Posterior vena cava (tissue), 2 donors: ENCODE results near the gene XPR1. TPM values are rescaled to one million over a fixed set of nuclear protein-coding genes. Genes with fewer than 3 reads are reported as not detected.

Source experiments
- DNase-seq: peaks from one replicate; pipeline ENCODE4 v3.0.0-alpha.2; 2020; ENCODE audit warnings: low spot score
- intact Hi-C, 2 donors: fragments of 100-400 bp; cut with DNase I; formaldehyde crosslinking; loops; one replicate each; pipeline versions ENCODE4 v1.14.1 to v1.14.2; 2022 to 2023
- total RNA-seq, 2 donors: library from RNA; stranded (reverse); fragmentation: NEBNext Ultra II Directional; extraction: Animal tissue kit (Norgen Biotek cat#: 25700); gene quantifications; one replicate each; pipeline ENCODE4 v1.2.1, GENCODE V29; 2021
- donor health status: DM: yes; HTN: yes; CAD: no.
- donor health status: DM: yes; HTN: yes; CAD: no.

The XPR1 gene
- total RNA-seq, 2 donors from 2014 or later: 14.9 to 38.3 TPM

DNA sequence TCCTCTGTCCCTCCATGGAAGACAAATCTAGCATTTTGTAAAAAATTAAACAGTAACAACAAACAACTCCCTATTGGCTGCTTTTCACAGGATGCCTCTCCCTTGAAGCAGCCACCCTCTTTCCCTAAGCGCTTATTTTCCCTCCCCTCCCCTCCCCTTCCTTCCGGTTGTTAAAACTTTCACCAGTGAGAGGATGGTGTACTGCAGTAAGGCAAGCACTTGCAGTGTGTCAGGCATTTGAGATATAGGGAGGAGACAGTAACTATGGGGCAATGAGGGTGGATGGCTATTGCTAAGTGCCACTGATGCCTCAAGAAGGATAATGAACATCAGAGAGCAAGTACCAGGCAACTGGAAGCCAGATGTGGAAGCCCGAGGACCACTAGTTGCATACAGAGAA, 261.8 kb downstream of the XPR1 start:
- DNase-seq: no peak
- intact Hi-C loops: loop anchor here in 1 of 2 donors (10.0 kb wide), 1 partner anchor 271 kb away; no protein-coding TSS in a partner anchor

DNA sequence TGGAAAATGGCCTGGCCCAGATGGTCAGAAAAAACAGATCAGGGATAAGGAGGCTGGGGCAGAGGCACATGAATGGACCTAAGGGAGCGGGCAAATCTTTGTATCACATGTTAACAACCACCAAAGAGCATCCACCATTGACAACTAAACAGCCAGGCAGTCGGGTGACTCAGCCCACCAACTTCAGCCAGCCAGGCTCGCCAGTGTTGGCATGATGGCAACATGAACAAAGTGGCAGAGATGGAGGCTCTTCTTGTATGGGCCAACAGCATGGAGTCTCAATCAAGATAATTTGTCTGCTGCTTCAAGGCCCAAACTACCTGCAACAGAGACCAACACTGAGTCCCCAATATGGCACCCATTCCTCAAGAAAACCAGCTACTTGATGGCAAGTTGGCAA, 264.3 kb downstream of the XPR1 start:
- DNase-seq: no peak
- intact Hi-C loops: loop anchor here in 1 of 2 donors (10.0 kb wide), 1 partner anchor 269 kb away; no protein-coding TSS in a partner anchor

DNA sequence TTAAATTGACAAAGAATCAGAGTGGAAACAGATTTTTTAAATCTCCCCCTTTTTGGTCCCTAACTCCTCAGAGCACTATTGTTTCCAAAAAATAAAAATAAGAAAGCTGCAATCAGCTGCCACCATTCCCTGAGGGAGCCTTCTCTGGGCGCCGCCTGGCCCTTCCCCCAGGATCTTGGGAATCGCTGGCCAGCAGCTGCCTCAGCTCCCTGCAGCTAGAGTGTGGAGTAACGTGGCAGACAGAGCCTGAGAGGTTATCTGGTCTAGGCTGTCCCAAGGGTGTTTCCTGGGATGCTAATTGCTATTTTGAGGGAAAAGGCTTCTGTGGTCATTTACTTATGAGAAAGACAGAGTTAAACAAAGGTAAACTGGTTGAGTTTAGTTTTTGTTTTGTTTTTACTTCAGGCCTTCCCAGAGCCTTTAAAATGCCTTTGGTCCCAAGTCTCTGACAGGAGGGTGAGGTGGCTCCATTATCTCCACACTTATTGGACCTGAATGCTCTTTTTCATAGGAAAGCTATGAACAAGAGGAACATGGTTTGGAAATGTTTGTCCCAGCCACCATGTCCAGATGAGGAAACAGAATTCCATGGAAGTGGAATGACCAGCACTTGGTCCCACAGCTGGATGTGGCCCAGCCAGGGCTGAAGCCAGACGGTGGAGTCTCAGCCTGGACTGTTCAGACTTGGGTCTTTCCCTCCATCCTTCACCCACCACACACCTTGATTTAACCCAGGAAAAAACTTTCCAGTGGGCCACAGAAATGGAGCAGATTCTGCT, 266.8 kb downstream of the XPR1 start:
- no peak for DNase-seq
- intact Hi-C loops: loop anchor here in 1 of 2 donors (10.0 kb wide), 1 partner anchor 266 kb away; no protein-coding TSS in a partner anchor

DNA sequence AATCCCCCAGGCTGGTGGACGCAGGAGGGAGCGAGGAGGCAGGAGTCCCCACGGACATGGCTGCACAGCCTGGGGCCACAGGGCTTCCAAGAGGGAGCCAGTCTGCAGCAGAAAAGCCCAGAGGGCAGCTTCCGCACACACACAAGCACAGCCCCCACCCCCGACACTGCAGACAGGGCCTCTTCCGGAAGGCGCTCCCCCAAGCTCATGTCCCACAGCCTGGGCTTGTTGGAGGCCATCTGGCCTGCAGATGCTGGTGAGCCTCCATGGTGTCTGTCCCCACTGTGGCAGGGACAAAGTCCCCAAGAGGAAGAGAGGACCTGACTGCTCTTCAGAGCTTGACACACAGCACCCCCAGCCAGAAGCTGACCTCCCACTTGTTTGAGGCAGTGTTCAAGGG, 267.4 kb downstream of the XPR1 start:
- intact Hi-C loops: loop anchor here in 1 of 2 donors (10.0 kb wide), 1 partner anchor 266 kb away; no protein-coding TSS in a partner anchor
- DNase-seq: no peak

DNA sequence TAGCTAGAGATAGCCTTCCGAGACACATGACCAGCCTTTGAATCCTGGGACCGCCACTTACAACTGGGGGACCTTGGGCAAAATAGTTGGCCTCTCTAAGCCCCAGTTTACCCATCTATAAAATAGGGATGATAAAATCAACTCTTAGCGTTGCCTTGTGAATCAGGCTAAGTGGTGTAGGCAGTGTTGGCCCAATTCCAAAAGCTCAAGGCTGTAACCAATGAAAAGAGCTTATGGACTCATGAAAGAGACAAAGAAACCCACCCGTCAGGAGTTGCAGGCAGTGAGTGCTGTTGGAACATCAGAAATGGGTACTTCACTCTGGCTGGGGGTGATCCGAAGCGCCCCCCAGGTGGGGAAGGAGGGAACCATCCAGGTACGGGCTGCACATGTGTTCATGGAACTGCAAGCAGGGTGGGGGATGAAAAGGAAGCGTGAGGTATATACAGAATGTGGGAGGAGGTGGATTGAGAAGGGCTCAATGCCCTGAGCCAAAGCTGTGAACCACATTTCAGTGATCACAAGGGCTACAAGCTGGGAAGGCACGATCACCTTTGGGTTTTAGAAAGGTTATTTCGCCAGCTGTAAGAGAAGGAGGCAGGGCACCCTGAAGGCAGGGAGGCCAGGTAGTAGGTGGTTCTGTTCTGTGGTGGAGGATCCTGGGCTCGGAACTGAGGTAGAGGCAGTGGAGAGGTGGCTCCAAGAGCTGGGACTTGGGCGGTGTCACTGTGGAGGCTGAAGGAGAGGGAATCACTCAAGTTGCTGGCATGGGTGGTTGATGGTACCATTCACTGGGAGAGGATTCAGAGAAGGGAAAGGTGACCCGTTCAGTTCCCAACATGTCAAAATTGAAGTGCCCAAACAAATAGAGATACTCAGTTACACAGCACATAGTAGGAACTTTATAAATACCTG, 269.5 kb downstream of the XPR1 start:
- no peak for DNase-seq
- intact Hi-C loops: no loop called here

DNA sequence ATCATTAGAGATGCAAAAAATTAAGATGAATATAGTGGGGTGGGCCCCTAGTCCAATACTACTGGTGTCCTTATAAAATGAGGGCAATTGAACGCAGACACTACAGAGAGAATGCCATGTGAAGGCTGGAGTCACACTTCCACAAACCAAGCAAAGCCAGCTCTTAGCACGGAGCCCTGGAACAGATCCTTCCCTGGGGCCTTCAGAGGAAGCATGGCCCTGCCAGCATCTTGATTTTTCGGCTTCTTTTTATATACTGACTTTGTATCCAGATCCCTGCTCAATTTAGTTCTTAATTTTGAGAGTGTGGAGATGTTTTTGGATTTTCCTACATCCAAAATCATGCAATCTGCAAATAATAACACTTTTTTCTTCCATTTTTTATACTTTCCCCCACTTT, 270.7 kb downstream of the XPR1 start:
- intact Hi-C loops: no loop called here
- no peak for DNase-seq

DNA sequence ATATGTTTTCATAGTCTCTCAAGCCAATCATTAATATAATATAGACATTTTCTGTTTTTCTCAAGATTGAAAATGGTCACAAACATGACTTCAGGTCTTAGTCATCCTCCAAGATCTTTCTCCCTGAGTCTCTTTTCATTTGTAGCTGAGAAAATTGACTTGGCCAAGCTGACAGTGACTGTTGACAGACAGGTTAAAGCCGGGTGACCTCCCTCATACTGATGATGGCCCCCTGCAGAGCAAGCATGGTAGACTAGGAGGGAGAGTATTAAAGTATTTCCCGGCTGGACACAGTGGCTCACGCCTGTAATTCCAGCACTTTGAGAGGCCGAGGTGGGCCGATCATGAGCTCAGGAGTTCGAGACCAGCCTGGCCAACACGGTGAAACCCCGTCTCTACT, 274.1 kb downstream of the XPR1 start:
- intact Hi-C loops: no loop called here
- no peak for DNase-seq

DNA sequence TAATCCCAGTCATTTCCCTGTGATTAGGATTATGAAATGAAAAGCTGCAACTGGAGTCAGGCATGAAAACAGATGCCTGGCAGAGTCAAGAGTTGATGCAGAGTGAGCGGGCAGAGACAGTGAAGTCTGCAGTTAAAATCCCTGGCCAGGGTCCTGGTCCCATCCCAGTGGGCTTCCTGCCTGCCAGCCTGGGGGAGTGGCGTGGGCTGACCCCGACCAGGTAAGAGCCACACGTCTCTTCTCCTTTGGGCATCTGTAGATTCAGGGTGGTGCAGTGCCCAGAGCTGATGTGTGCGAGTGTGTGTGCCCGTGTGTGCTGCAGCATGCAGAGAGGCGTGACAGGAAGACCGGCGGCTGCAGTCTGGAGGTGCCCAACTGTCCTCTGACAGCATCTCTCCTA, 274.7 kb downstream of the XPR1 start:
- intact Hi-C loops: no loop called here
- no peak for DNase-seq

DNA sequence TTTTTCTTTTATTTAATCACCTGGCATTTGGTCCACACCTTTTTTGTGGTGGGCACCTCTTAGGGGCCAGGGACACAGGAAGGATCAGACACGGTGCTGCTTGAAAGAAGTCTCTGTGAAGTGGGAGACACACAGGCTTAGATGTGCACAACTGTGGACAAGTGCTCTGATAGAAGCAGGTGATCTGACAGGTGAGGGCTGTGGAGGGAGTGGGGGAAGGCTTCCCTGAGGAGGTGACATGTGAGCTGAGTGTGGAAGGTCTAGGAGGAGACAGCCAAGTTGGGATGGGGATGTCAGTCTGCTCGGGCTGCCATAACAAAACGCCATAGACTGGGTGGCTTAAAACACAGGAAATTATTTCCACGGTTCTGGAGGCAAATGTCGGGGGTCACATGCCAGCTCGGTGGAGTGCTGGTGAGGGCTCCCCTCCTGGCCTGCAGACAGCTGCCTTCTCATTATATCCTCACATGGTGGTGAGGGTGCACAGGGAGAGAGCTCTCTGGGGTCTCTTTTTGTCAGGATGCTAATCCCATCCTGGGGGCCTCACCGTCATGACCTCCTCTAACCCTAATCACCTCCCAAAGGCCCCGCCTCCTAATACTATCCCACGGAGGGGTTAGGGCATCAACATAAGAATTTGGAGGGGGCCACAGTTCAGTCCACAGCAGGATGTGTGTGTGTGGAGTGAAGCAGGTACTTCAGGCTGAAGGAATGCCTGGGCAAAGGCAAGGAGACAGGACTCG, 275.7 kb downstream of the XPR1 start:
- intact Hi-C loops: no loop called here
- DNase-seq: no peak

DNA sequence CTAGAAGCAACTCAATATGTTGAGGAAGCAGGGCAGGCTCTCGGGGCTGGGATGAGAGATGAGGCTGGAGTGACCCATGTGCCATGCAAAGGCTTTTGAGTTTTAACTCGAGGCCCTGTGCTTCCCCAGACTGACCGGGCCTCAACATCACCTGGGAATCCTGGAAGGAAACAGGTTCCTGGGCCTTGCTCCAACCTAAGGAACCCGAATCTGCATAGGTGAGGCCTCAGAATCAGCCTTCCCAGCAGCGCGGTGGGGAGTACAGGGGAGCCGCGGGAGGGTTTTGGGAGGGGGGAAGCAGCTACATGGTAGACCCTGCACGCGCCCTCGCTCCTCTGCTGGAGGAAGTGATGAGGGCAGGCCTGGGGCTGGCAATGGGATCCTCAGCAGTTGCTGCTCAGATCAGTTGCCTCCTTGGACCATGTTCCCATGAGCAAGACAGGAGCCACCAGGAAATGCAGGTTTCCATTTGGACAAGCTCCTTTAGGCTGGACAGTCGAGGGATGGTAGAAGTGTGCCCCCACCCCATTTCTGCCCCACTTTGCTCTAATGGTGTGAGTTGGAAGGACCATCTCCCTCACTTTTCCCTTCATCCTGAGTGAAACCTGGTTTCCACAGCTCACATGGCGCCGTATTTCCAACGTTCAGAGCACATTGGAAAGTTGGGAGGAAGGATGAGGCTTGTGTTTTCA, 276.4 kb downstream of the XPR1 start:
- peak; percentile 51 for DNase-seq
- intact Hi-C loops: no loop called here

DNA sequence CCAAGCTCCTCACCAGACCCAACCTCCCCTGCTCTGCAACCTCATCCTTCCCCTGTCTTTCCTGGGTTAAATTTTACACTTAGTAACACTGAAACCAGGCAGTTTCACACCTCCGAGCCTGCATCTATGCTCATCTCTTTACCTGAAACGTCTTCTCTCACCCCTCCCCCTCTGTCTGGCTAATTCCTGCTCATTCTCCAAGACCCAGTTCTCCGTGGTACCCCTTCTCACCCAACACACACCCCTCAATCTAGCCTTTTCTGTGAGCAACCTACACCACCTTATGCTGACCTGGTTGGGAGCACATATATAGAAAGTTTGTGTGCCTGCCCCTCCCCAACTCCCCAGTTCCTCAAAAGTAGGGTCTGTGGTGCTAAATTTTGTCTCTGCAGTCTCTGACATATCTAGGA, 277.2 kb downstream of the XPR1 start:
- intact Hi-C loops: no loop called here
- no peak for DNase-seq

DNA sequence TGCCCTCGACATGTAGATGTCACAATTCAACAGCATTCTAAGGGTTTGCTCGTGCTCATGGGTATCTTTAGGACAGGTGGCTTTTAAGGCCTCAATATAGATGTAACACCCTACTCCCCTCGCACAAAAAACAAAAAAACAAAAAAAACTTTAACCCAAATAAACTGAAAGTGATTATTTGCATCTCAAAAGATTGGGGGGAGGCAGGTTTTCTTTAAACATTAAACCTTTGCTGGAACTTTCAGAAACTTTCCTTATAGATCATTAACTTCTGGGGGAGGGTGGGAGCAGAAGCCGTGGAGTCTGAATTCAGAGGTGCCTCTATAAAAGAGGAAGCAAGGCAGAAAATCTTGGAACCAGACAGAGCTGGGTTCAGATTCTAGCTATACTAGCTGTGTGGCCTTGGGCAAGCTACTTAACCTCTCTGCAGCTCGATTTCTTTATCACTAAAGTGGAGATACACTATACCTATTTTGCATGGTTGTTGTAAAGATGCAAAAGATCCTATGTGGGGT, 277.7 kb downstream of the XPR1 start:
- no peak for DNase-seq
- intact Hi-C loops: no loop called here

DNA sequence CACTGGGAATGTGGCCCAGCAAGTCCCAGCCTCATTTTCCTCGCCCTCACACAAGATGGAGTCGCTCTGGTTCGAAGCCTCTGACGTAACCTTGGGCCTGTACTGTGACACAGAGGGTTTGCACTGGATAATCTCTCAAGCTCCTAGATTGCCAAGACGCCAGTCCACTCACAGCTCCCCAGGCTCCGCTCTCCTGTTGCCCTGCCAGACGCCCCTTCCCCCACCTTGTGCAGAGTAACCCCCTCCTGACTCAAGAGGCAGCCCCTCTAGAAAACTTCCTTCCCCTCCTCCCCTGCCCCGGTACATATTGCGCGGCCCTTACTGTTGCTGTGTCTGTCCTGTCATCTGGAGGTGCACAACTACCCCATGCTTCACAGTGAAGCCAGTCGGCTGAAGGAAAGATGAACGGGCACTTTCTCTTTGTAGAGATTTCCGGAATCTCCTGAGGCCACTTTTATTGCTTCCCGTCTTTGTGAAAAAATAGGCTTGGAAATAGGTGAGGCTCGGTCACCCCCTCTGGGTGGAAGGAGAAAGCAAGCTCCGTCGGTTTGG, 279.9 kb downstream of the XPR1 start:
- intact Hi-C loops: loop anchor here in 1 of 2 donors (5.0 kb wide), 1 partner anchor 231 kb away; no protein-coding TSS in a partner anchor
- peak; percentile 79 for DNase-seq

DNA sequence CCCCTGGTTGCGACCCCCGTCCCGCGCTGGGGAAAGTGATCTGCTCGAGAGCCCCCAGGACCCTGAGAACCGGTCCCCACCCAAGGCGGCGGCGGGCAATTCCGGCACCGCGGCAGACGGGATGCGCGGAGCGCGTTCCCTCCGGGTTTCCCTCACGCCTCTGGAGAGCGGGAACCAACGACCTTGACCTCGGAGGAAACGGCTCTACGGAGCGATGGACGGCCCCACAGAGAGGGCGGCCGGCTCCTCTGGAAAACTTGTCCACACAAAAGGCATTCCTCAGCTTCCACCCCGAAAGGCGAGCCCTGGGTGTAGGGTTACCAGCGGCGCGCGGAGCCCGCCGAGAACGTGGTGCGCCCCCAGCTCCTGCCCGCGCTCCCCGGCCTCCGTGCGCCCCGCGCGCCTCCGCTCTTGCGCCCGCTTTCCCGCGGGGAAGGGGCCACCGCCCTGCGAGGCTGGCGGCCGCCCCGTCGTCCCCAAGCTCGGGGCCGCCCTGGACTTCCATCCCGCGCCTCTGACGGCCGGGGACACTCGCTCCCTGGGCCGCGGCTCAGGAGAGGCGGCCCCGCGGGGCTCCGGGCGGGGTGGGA, 280.5 kb downstream of the XPR1 start:
- DNase-seq: peak; percentile 85
- intact Hi-C loops: loop anchor here in 1 of 2 donors (5.0 kb wide), 1 partner anchor 230 kb away; no protein-coding TSS in a partner anchor

DNA sequence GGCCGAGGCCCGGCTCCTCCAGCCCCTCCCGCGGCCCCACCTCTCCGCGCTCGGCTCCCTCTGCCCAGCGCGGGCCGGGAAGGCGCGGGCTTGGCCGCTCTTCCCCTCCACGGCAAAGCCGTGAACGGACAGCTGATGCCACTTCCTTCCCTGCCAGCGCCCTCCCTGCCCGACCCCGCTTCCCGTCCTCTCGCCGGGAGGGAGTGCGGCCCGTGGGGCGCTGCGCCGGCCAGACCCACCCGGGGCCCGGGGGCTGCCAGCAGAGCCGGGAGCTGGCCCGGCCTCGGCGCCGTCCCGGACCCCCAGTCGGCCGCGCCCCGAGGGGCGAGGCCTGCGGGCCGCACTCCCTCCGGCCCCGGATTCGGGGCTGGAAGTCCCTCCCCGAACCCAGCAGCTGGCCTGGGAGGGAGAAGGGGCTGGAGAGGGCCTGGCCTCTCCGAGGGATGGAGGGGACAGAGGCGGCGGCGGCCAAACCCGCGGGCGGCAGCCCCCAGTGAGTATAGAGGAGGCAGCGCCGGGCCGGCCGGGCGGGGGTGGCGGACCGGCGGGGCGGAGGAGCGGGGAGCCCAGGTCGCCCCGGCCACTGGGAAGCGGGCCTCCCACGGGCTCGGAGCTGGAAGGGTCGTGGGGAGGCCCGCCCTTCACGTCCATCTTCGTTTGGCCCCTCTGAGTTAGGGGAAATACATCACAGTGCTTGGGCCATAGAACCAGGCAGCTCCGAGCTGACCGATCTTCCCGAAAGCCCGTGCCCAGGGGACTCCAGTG, 281.2 kb downstream of the XPR1 start, which contains the start of gene KIAA1614:
Gene KIAA1614 (plus strand): TSS at position 97 of the 765 bp plus-strand sequence. CDS start 347 bp downstream, at position 444.
- intact Hi-C loops: loop anchor here in 1 of 2 donors (5.0 kb wide), 1 partner anchor 229 kb away; no protein-coding TSS in a partner anchor
- DNase-seq: peak; percentile 87

DNA sequence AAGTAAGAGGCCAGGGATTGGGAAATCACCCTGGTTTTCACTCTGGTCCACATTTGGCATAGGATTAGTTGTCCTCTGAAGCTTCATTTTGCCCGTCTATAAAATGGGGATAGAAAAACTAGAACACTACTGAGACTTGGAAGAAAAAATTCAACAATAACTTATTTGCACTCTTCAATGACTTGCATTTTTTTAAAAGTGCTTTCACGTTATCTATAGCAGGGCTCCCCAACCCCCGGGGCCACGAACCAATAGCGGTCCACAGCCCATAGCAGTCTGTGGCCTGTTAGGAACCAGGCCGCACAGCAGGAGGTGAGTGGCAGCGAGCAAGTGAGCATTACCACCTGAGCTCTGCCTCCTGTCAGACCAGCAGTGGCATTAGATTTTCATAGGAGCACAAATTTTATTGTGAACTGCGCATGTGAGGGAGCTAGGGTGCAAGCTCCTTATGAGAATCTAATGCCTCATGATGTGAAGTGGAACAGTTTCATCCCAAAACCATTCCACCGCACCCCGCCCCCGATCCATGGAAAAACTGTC, 283.7 kb downstream of the XPR1 start:
- intact Hi-C loops: no loop called here
- peak; percentile 18 for DNase-seq
